GM12878 (cell line): ENCODE data around the gene RNF150.

Experiments used
- EP300 ChIP-seq, 2 experiments: fragments of 150-350 bp in 1 of 2; IDR thresholded peaks; 2 replicates each; pipeline ENCODE4 v1.6.1; 2011 to 2012; ENCODE audit warnings: low read depth in 2 of 2, low read length in 2 of 2, borderline replicate concordance in 1 of 2, improper control_type of control experiment in 1 of 2, inconsistent platforms in 1 of 2; ENCODE audit not compliant: control insufficient read depth in 1 of 2
- POLR2A ChIP-seq: IDR thresholded peaks from 2 replicates; pipeline ENCODE4 v1.6.1; 2011; ENCODE audit warnings: low read depth, mild to moderate bottlenecking, low read length
- RCOR1 ChIP-seq: conservative IDR thresholded peaks from 2 replicates; pipeline ENCODE4 v1.6.1; 2012; ENCODE audit warnings: low read depth, low read length, improper control_type of control experiment
- SUPT20H ChIP-seq: IDR thresholded peaks from 2 replicates; pipeline ENCODE4 v1.6.1; 2011; ENCODE audit warnings: low read depth, mild to moderate bottlenecking, low read length, moderate library complexity, borderline replicate concordance; ENCODE audit not compliant: control insufficient read depth
- TF ChIP-seq, protein P1 (sequence below): fragments of 450-650 bp; formaldehyde crosslinking; IDR thresholded peaks from 2 replicates; pipeline ENCODE4 v1.5.0; 2022; ENCODE audit warnings: mild to moderate bottlenecking, missing genetic modification characterization
- TF ChIP-seq, protein P2 (sequence below): IDR thresholded peaks from 2 replicates; pipeline ENCODE4 v1.6.1; 2011; ENCODE audit warnings: mild to moderate bottlenecking, low read depth, low read length, moderate library complexity; ENCODE audit not compliant: insufficient replicate concordance

- TF ChIP-seq EP300 (IDR thresholded peaks at IDR 0.05; ENCODE audit: borderline replicate concordance in 1 of 2, control insufficient read depth in 1 of 2, low read depth in 2 of 2, low read length in 2 of 2) = no peak
- TF ChIP-seq POLR2A = no peak
- TF ChIP-seq, protein P1, sequence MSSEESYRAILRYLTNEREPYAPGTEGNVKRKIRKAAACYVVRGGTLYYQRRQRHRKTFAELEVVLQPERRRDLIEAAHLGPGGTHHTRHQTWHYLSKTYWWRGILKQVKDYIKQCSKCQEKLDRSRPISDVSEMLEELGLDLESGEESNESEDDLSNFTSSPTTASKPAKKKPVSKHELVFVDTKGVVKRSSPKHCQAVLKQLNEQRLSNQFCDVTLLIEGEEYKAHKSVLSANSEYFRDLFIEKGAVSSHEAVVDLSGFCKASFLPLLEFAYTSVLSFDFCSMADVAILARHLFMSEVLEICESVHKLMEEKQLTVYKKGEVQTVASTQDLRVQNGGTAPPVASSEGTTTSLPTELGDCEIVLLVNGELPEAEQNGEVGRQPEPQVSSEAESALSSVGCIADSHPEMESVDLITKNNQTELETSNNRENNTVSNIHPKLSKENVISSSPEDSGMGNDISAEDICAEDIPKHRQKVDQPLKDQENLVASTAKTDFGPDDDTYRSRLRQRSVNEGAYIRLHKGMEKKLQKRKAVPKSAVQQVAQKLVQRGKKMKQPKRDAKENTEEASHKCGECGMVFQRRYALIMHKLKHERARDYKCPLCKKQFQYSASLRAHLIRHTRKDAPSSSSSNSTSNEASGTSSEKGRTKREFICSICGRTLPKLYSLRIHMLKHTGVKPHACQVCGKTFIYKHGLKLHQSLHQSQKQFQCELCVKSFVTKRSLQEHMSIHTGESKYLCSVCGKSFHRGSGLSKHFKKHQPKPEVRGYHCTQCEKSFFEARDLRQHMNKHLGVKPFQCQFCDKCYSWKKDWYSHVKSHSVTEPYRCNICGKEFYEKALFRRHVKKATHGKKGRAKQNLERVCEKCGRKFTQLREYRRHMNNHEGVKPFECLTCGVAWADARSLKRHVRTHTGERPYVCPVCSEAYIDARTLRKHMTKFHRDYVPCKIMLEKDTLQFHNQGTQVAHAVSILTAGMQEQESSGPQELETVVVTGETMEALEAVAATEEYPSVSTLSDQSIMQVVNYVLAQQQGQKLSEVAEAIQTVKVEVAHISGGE (CRISPR knock-in tag) = no peak
- no peak for TF ChIP-seq SUPT20H
- TF ChIP-seq RCOR1 = no peak
- TF ChIP-seq, protein P2, sequence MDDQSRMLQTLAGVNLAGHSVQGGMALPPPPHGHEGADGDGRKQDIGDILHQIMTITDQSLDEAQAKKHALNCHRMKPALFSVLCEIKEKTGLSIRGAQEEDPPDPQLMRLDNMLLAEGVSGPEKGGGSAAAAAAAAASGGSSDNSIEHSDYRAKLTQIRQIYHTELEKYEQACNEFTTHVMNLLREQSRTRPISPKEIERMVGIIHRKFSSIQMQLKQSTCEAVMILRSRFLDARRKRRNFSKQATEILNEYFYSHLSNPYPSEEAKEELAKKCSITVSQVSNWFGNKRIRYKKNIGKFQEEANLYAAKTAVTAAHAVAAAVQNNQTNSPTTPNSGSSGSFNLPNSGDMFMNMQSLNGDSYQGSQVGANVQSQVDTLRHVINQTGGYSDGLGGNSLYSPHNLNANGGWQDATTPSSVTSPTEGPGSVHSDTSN = no peak
Measured at GRCh38 chr4:140858897-140859296, 274.4 kb downstream of the RNF150 start.
